Lower leg skin (tissue), 3 donors: Measurements from ENCODE around the gene SCT.

Experiments
- POLR2A ChIP-seq, 2 donors: fragments of 450-650 bp; IDR thresholded peaks; one replicate each; pipeline ENCODE4 v1.6.1; 2016 to 2017; ENCODE audit warnings: antibody characterized with exemption in 2 of 2, mild to moderate bottlenecking in 1 of 2, moderate library complexity in 1 of 2
- TF ChIP-seq, protein P1 (sequence below), 3 donors: fragments of 450-650 bp; IDR thresholded peaks; one replicate each; pipeline ENCODE4 v1.5.1; 2016; ENCODE audit warnings: antibody characterized with exemption in 3 of 3, mild to moderate bottlenecking in 3 of 3, moderate library complexity in 2 of 3

GRCh38 chr11:592501-592900 is 34.5 kb downstream of the SCT start:
- TF ChIP-seq, protein P1, sequence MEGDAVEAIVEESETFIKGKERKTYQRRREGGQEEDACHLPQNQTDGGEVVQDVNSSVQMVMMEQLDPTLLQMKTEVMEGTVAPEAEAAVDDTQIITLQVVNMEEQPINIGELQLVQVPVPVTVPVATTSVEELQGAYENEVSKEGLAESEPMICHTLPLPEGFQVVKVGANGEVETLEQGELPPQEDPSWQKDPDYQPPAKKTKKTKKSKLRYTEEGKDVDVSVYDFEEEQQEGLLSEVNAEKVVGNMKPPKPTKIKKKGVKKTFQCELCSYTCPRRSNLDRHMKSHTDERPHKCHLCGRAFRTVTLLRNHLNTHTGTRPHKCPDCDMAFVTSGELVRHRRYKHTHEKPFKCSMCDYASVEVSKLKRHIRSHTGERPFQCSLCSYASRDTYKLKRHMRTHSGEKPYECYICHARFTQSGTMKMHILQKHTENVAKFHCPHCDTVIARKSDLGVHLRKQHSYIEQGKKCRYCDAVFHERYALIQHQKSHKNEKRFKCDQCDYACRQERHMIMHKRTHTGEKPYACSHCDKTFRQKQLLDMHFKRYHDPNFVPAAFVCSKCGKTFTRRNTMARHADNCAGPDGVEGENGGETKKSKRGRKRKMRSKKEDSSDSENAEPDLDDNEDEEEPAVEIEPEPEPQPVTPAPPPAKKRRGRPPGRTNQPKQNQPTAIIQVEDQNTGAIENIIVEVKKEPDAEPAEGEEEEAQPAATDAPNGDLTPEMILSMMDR (IDR thresholded peaks at IDR 0.05) = no peak
- TF ChIP-seq POLR2A (IDR thresholded peaks at IDR 0.05) = no peak
